Measurements from ENCODE around the gene KCNB1.

The KCNB1 gene

DNA sequence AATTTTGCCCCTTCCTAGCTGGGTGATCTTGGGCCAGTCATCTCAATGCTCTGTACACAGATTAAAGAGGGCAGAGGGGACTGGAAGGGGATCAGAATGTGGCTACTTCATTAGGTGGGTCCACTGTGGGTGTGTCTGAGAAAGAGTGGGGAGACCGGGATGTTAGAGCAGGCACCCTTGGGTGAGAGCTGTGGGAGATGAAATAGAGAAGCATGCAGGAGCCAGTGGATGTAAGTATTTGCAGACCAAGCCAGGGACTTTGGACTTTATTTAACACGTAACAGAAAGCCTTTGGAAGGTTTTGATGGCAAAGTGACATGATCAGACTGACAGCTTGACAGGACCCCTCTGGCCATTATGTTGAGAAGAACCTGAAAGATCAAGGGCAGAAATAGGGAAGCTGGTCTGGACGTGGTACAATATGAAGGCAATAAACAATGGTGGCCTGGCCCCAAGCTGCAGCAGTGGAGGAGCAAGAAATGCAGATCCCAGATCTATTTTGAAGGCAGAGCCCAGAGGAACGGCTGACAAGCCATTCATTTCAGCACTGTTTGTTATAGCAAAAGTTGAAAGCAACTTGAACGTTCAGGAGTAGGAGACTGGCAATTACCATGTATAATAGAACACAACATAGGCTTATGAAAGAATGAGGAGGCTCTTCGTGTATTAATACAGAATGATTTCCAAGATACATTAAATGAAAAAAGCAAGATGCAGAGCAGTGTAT, 122.1 kb downstream of the KCNB1 start:
- H3K4me3 ChIP-seq (ENCODE audit: low read depth, low read length) = no peak overlapping the region
- no peak for DNase-seq

DNA sequence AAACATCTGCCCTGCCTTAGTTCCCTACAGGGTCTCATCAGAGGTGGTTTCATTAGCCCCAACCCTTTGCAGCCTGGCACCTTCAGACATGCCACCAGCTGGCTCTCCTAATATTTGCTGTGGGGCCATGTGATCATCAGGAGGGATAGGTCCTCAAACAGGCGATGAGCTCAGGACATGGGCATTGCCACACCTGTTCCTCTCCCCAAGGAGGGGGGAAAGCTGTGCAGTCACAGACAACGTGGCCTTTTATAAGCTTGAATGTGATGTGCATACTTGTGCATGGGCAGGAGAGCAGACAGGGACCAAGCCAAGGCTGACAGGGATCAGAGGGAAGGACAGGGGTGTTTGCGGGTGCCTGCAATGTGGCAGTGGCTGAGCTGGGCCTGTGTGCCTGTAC, 125.8 kb downstream of the KCNB1 start:
- no peaks in the 10 kb centered on the region; the same call in 1 of the 2 replicates for H3K4me1 ChIP-seq
- H3K36me3 ChIP-seq = no peaks in the 10 kb centered on the region
- no peak overlapping the region for H3K4me3 ChIP-seq (ENCODE audit: low read depth, low read length)
- TF ChIP-seq, protein P1, sequence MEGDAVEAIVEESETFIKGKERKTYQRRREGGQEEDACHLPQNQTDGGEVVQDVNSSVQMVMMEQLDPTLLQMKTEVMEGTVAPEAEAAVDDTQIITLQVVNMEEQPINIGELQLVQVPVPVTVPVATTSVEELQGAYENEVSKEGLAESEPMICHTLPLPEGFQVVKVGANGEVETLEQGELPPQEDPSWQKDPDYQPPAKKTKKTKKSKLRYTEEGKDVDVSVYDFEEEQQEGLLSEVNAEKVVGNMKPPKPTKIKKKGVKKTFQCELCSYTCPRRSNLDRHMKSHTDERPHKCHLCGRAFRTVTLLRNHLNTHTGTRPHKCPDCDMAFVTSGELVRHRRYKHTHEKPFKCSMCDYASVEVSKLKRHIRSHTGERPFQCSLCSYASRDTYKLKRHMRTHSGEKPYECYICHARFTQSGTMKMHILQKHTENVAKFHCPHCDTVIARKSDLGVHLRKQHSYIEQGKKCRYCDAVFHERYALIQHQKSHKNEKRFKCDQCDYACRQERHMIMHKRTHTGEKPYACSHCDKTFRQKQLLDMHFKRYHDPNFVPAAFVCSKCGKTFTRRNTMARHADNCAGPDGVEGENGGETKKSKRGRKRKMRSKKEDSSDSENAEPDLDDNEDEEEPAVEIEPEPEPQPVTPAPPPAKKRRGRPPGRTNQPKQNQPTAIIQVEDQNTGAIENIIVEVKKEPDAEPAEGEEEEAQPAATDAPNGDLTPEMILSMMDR (IDR thresholded peaks at IDR 0.05; ENCODE audit: low read depth, low read length) = no peak
- H3K27me3 ChIP-seq = no peaks in the 10 kb centered on the region
- DNase-seq = no peak
- H3K9me3 ChIP-seq = no peaks in the 10 kb centered on the region

More for the DNA sequence above, 122.1 kb downstream of the KCNB1 start:
- Histone ChIP-seq H3K4me1 (no peaks in the 10 kb centered on the region; the same call in 1 of the 2 replicates), H3K27me3 (no peaks in the 10 kb centered on the region), H3K36me3 (no peaks in the 10 kb centered on the region), H3K9me3 (no peaks in the 10 kb centered on the region)
- TF ChIP-seq, protein P1 (IDR thresholded peaks at IDR 0.05; ENCODE audit: low read depth, low read length) = no peak

DNA sequence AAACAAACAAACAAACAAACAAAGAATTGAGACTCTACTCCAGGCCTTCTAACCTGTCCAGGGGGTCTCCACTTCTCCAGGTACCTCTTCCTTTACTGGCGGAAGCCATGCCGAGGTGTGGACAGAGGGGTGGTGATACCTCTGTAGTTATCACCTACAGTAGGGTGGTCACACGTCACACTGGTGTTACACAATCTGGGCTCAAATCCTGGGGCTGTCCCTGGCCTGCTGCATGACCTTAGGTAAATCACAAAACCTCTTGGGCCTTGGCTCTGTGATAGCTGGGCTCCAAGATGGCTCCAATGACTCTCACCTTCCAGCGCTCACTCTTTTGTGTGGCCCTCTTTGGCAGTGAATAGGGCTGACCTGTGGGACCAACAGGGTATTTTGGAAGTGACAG, 127.8 kb downstream of the KCNB1 start:
- Histone ChIP-seq H3K4me3 (ENCODE audit: low read depth, low read length) (no peak overlapping the region), H3K9me3 (no peaks in the 10 kb centered on the region), H3K4me1 (no peaks in the 10 kb centered on the region), H3K27me3 (no peaks in the 10 kb centered on the region), H3K36me3 (no peaks in the 10 kb centered on the region)
- TF ChIP-seq, protein P1 (IDR thresholded peaks at IDR 0.05; ENCODE audit: low read depth, low read length) = no peak
- DNase-seq = no peak

DNA sequence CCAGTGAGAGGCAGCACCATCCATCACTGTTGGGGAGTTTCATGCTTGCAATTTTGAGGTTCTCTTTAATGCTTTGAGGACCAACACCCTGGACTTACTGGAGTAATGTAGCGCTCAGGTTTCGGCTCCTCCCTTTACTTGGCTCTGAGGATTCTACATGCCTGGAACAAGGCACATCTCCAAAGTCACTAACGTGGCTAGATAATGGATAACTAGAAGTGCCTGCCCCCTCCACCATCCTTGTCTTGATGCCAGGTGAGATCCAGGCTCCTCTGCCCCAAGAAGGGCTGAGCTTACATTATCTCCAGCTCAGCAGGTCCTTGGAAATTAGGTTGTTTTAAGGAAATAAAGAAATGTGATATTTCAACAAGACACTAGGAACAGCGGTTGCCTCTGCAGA, 129.1 kb downstream of the KCNB1 start:
- no peaks in the 10 kb centered on the region for H3K27me3 ChIP-seq
- H3K36me3 ChIP-seq = no peaks in the 10 kb centered on the region
- TF ChIP-seq, protein P1 (IDR thresholded peaks at IDR 0.05; ENCODE audit: low read depth, low read length) = no peak
- no peak for DNase-seq
- no peaks in the 10 kb centered on the region for H3K4me1 ChIP-seq
- H3K4me3 ChIP-seq (ENCODE audit: low read depth, low read length) = no peak overlapping the region
- no peaks in the 10 kb centered on the region for H3K9me3 ChIP-seq

DNA sequence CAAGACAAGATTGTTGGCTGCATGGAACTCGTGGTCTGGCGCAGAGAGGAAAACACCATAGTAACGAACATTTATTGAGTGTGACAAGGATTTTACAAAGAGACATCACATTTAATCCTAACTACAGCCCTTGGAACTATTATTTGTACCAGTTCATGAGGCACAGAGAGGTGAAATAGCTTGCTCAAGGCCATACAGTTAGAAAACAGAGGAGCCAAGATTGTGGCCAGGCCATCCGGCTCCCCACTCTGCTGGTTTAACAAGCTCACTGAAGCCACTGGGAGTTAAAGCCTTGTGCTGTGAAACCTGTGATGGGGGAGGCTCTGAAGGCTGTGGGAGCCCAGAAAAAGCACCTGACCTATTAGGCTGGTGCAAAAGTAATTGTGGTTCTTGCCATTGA, 129.7 kb downstream of the KCNB1 start:
- TF ChIP-seq, protein P1 (IDR thresholded peaks at IDR 0.05; ENCODE audit: low read depth, low read length) = no peak
- Histone ChIP-seq H3K9me3 (no peaks in the 10 kb centered on the region), H3K4me3 (ENCODE audit: low read depth, low read length) (no peak overlapping the region), H3K27me3 (no peaks in the 10 kb centered on the region), H3K4me1 (no peaks in the 10 kb centered on the region; the same call in 1 of the 2 replicates), H3K36me3 (no peaks in the 10 kb centered on the region)
- no peak for DNase-seq

DNA sequence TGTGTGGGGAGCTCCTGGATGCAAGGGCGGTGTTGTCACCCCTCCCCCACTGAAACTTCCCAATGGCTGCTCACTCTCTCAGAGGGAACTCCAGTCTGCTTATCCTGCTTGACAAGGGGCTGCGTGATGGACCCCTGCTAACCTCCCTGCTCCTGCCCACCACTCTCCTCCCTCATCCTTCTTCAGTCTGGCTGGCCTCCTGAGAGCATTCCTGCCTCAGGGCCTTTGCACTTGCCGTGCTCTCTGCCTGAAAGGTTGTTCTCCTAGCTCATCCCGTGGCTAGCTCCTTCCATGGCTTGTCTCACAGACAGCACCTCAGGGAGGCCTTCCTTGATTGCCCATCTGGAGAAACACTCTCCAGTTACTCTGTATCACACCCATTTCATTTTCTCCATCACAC, 130.7 kb downstream of the KCNB1 start:
- DNase-seq = no peak
- H3K9me3 ChIP-seq = no peaks in the 10 kb centered on the region
- no peaks in the 10 kb centered on the region for H3K27me3 ChIP-seq
- TF ChIP-seq, protein P1 (IDR thresholded peaks at IDR 0.05; ENCODE audit: low read depth, low read length) = no peak
- H3K4me1 ChIP-seq = no peaks in the 10 kb centered on the region; the same call in 1 of the 2 replicates
- H3K36me3 ChIP-seq = no peaks in the 10 kb centered on the region
- H3K4me3 ChIP-seq (ENCODE audit: low read depth, low read length) = no peak overlapping the region
